ENCODE results near the gene CRY2.
"Not testable (repeated sequence)": the region's sequence is repeated elsewhere in the genome, so short reads cannot be mapped to it uniquely, and the experiment has no call there.

The CRY2 gene

GRCh38 chr11:45900916-45901617 is 53.8 kb downstream of the CRY2 start:
- no peak for DNase-seq

- no peak for DNase-seq
Observed at GRCh38 chr11:45901626-45902025, 54.4 kb downstream of the CRY2 start.

- no peak for DNase-seq
Observed at GRCh38 chr11:45902452-45903380, 55.4 kb downstream of the CRY2 start.

- no peak for DNase-seq
Observed at GRCh38 chr11:45904309-45904915, 57.1 kb downstream of the CRY2 start.

GRCh38 chr11:45905095-45905494 is 57.8 kb downstream of the CRY2 start:
- DNase-seq = no peak

- DNase-seq = not testable (repeated sequence)
Observed at GRCh38 chr11:45905576-45905975, 58.3 kb downstream of the CRY2 start.

GRCh38 chr11:45906096-45906682 is 58.9 kb downstream of the CRY2 start:
- DNase-seq = no peak

- DNase-seq = no peak
Observed at GRCh38 chr11:45906965-45907611, 59.8 kb downstream of the CRY2 start, which contains the start of gene FREY1. FREY1 (minus strand) TSS chr11:45907271; CDS start chr11:45907245, 26 bp downstream.

GRCh38 chr11:45907911-45908370 is 60.7 kb downstream of the CRY2 start:
- DNase-seq = no peak

- no peak for DNase-seq
Observed at GRCh38 chr11:45909594-45910475, 62.6 kb downstream of the CRY2 start.

GRCh38 chr11:45910623-45911022 is 63.3 kb downstream of the CRY2 start:
- DNase-seq = no peak

GRCh38 chr11:45913514-45913913 is 66.2 kb downstream of the CRY2 start:
- no peak for DNase-seq

- DNase-seq = no peak
Observed at GRCh38 chr11:45913942-45914635, 66.8 kb downstream of the CRY2 start.

- no peak for DNase-seq
Observed at GRCh38 chr11:45915446-45915845, 68.2 kb downstream of the CRY2 start.

GRCh38 chr11:45917286-45917622 is 70.0 kb downstream of the CRY2 start:
- peak; percentile 27 for DNase-seq

GRCh38 chr11:45917623-45918330 is 70.5 kb downstream of the CRY2 start, which contains the start of gene PEX16:
PEX16 (minus strand) TSS chr11:45917877; CDS start chr11:45917811, 66 bp downstream.
- peak; percentile 98 for DNase-seq

GRCh38 chr11:45918331-45918941 is 71.2 kb downstream of the CRY2 start:
- DNase-seq = peak; percentile 55

GRCh38 chr11:45918962-45919675 is 71.8 kb downstream of the CRY2 start:
- no peak for DNase-seq

Data from stimulated activated CD4-positive, alpha-beta T cell treated with anti-CD3 and anti-CD28 coated beads, Interleukin-1b, Interleukin-23, amount 100 ng/mL, for 48 hours (primary cell).